SK-N-MC (cell line): ENCODE data around the gene RAP1GAP2.

Experiments used
- DNase-seq: peaks from one replicate; pipeline ENCODE4 v3.0.0-alpha.2; 2011; ENCODE audit warnings: low read depth, low spot score
- H3K27ac ChIP-seq: fragments of 200-600 bp; sonication (generic); 2 replicates; pipeline ENCODE4 v1.5.1; 2016; ENCODE audit warnings: mixed run types
- H3K36me3 ChIP-seq: fragments of 200-600 bp; sonication (generic); 2 replicates; pipeline ENCODE4 v1.6.1; 2017; ENCODE audit warnings: antibody characterized with exemption, low read length, mixed read lengths; ENCODE audit not compliant: insufficient read depth
- H3K4me3 ChIP-seq: fragments of 200-600 bp; sonication (generic); 2 replicates; pipeline ENCODE4 v1.5.1; 2016
- H3K9ac ChIP-seq: fragments of 200-600 bp; sonication (generic); 2 replicates; pipeline ENCODE4 v1.8.0; 2017; ENCODE audit warnings: mixed run types, mixed read lengths; ENCODE audit not compliant: insufficient read length
- H3K9me3 ChIP-seq: fragments of 200-600 bp; sonication (generic); 2 replicates; pipeline ENCODE4 v1.6.1; 2017; ENCODE audit warnings: low read depth, mild to moderate bottlenecking, antibody characterized with exemption, low read length, moderate library complexity, mixed read lengths
- EZH2 ChIP-seq: fragments of 200-600 bp; sonication (generic); IDR thresholded peaks from one replicate; pipeline ENCODE4 v1.6.1; 2017; ENCODE audit warnings: antibody characterized with exemption
- FOXP2 ChIP-seq: optimal IDR thresholded peaks from 2 replicates; pipeline ENCODE3; 2011; ENCODE audit warnings: mild to moderate bottlenecking, moderate library complexity; ENCODE audit not compliant: insufficient read depth; ENCODE audit errors: extremely low read length, control extremely low read depth
- POLR2AphosphoS5 ChIP-seq: IDR thresholded peaks from 2 replicates; pipeline ENCODE4 v1.6.1; 2012; ENCODE audit warnings: mild to moderate bottlenecking, low read depth, low read length, borderline replicate concordance

Gene RAP1GAP2

GRCh38 chr17:2851615-2852014 is 55.4 kb downstream of the RAP1GAP2 start:
- no peak overlapping the region for H3K4me3 ChIP-seq
- H3K36me3 ChIP-seq, result no peaks in the 10 kb centered on the region
- H3K9ac ChIP-seq, result no peak overlapping the region
- DNase-seq, result no peak
- no peaks in the 10 kb centered on the region for H3K9me3 ChIP-seq
- TF ChIP-seq EZH2, result no peak
- TF ChIP-seq POLR2AphosphoS5, result no peak
- TF ChIP-seq FOXP2, result no peak
- no peak overlapping the region for H3K27ac ChIP-seq

- DNase-seq, result no peak
- Histone ChIP-seq H3K9me3 (no peaks in the 10 kb centered on the region), H3K27ac (no peak overlapping the region), H3K4me3 (no peak overlapping the region), H3K9ac (no peak overlapping the region), H3K36me3 (no peaks in the 10 kb centered on the region)
- TF ChIP-seq POLR2AphosphoS5 (no peak), EZH2 (no peak), FOXP2 (no peak)
Observed at GRCh38 chr17:2852221-2852620, 56.0 kb downstream of the RAP1GAP2 start.

DNA sequence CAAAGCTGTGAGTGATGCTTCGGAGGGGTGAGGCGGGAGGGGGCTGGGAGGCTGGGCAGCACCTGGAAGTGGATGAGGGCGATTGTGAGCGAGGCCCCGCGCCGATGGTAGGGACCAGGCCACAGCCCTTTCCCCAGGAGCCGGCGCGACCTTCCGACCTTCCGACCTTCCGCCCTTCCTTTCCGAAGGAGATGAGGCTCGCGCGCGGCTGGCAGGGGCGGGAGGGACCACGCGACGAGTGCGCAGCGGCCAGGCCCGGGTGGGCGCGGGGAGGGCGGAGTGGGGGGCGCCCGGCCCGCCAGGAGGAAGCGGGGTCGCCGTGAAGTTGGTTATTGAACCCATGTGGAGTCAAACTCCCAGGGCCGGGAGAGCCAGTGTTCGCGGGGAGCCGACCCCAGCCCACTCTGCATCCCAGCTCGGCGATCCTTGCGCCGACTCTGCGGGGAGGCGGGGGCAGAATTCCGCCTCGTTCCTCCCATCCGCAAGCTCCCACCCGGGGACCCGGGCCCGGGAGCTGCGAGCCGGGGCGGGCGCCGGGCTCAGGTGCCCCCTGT is 56.6 kb downstream of the RAP1GAP2 start:
- Histone ChIP-seq H3K36me3 (no peaks in the 10 kb centered on the region), H3K27ac (no peak overlapping the region), H3K4me3 (no peak overlapping the region), H3K9ac (no peak overlapping the region), H3K9me3 (no peaks in the 10 kb centered on the region)
- TF ChIP-seq EZH2, result no peak
- TF ChIP-seq FOXP2, result no peak
- no peak for TF ChIP-seq POLR2AphosphoS5
- DNase-seq, result no peak

DNA sequence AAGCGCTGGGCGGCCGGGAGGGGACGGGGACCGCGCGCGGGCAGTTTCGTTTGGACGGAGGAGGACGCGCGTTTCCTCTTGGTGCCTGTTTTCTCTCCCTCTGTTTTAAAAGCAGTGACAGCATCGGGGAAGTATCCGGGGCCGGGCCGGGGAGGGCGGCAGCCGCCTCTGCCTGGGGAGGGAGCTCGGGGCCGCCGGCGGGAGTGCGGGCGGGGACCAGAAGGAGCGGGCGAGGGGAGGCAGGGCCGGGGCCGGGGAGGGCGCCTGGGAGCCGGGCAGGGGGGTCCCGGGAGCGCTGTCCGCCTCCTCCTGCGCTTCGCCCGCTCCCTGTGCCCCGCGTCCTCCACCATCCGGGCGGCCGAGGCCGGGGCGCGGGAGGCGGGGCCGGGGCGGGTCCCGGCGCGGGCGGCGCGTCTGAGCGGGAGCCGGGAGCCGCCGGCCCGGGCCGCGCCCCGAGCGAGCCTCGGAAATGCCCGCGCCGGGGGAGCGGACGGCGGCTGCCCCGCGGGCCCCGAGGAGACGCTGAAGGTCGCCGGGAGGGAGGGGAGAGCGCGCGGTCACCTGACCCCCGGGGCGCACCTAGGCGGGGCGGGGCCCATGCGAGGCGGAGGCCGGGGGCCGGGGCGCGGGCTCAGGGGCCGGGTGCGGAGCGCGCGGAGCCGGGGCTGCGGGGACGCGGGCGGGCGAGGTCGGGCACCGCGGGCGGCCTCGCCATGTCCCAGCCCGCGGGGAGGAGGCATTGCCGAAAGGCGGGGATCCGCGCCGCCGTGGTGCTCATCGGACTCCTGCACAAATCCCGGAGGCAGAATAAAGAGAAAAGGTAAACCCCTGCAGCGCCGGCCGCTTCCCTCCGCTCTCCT is 57.3 kb downstream of the RAP1GAP2 start:
- no peak for DNase-seq
- Histone ChIP-seq H3K4me3 (no peak overlapping the region), H3K9ac (no peak overlapping the region), H3K36me3 (no peaks in the 10 kb centered on the region), H3K9me3 (no peaks in the 10 kb centered on the region), H3K27ac (no peak overlapping the region)
- TF ChIP-seq FOXP2 (no peak), EZH2 (no peak), POLR2AphosphoS5 (no peak)

GRCh38 chr17:2854143-2855055 is 58.2 kb downstream of the RAP1GAP2 start:
- no peak overlapping the region for H3K9ac ChIP-seq
- no peak overlapping the region for H3K4me3 ChIP-seq
- no peaks in the 10 kb centered on the region for H3K9me3 ChIP-seq
- no peak for TF ChIP-seq POLR2AphosphoS5
- TF ChIP-seq EZH2, result peak; percentile 92
- no peak overlapping the region for H3K27ac ChIP-seq
- no peak for DNase-seq
- no peaks in the 10 kb centered on the region for H3K36me3 ChIP-seq

GRCh38 chr17:2855063-2855600 is 58.9 kb downstream of the RAP1GAP2 start:
- H3K36me3 ChIP-seq, result no peaks in the 10 kb centered on the region
- no peak overlapping the region for H3K9ac ChIP-seq
- no peak overlapping the region for H3K27ac ChIP-seq
- no peak overlapping the region for H3K4me3 ChIP-seq
- H3K9me3 ChIP-seq, result no peaks in the 10 kb centered on the region
- no peak for TF ChIP-seq POLR2AphosphoS5
- TF ChIP-seq EZH2, result peak; percentile 13
- no peak for DNase-seq

DNA sequence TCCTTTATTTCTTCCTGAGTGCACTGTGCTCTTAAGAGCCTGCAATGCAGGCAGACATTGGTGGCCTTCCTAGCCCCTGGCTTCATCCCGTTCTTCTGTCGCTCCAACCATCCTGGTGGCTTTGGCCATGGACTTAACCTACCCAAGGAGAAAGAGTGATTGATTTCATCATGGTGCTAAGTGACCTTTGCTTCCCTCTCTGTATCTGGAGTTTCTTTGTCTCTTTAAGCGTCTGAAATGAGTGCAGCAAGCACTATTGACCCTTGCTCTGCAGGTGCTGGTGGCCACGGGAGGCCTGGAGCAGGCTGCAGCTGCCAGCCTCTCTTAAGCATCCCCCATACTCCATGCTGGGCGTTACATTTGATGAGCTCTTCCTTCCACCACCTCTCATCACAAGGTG is 60.5 kb downstream of the RAP1GAP2 start:
- no peak for TF ChIP-seq POLR2AphosphoS5
- TF ChIP-seq FOXP2, result no peak
- no peak for TF ChIP-seq EZH2
- Histone ChIP-seq H3K9ac (no peak overlapping the region), H3K4me3 (no peak overlapping the region), H3K9me3 (no peaks in the 10 kb centered on the region), H3K27ac (no peak overlapping the region), H3K36me3 (no peaks in the 10 kb centered on the region)
- no peak for DNase-seq

- Histone ChIP-seq H3K9me3 (no peaks in the 10 kb centered on the region), H3K9ac (no peak overlapping the region), H3K27ac (no peak overlapping the region), H3K36me3 (no peaks in the 10 kb centered on the region), H3K4me3 (no peak overlapping the region)
- TF ChIP-seq EZH2 (no peak), POLR2AphosphoS5 (no peak), FOXP2 (no peak)
- no peak for DNase-seq
Observed at GRCh38 chr17:2860045-2860444, 63.8 kb downstream of the RAP1GAP2 start.
